H9 (cell line): ENCODE data around the gene PDCD1. TPM values are rescaled to one million over a fixed set of nuclear protein-coding genes. Genes with fewer than 3 reads are reported as not detected.

Experiments used
- DNase-seq: peaks from one replicate; pipeline ENCODE4 v3.0.0-alpha.2; 2017
- H2AFZ ChIP-seq: one replicate; pipeline ENCODE4 v1.6.1; 2013; ENCODE audit warnings: mild to moderate bottlenecking, low read length, control low read depth, moderate library complexity
- H2AK5ac ChIP-seq: 2 replicates; pipeline ENCODE4 v1.6.1; 2013; ENCODE audit warnings: low read length, control low read depth, mixed read lengths; ENCODE audit not compliant: insufficient read length
- H2BK120ac ChIP-seq: one replicate; pipeline ENCODE4 v1.6.1; 2013; ENCODE audit warnings: low read depth, mild to moderate bottlenecking, low read length, control low read depth, inconsistent platforms; ENCODE audit not compliant: poor library complexity, severe bottlenecking
- H2BK12ac ChIP-seq: 2 replicates; pipeline ENCODE4 v1.6.1; 2013; ENCODE audit warnings: low read length, control low read depth, mixed read lengths, low read depth; ENCODE audit not compliant: insufficient read length
- H2BK15ac ChIP-seq: 2 replicates; pipeline ENCODE4 v1.6.1; 2013; ENCODE audit warnings: low read depth, low read length, control low read depth
- H2BK20ac ChIP-seq: one replicate; pipeline ENCODE4 v1.6.1; 2013; ENCODE audit warnings: low read depth, mild to moderate bottlenecking, low read length, control low read depth, inconsistent platforms; ENCODE audit not compliant: poor library complexity, severe bottlenecking
- H2BK5ac ChIP-seq: 2 replicates; pipeline ENCODE4 v1.6.1; 2013; ENCODE audit warnings: low read length, control low read depth, mixed read lengths; ENCODE audit not compliant: insufficient read length
- H3K14ac ChIP-seq: 2 replicates; pipeline ENCODE4 v1.6.1; 2013; ENCODE audit warnings: low read length, control low read depth; ENCODE audit not compliant: insufficient read depth
- H3K18ac ChIP-seq: 2 replicates; pipeline ENCODE4 v1.6.1; 2013; ENCODE audit warnings: low read depth, mild to moderate bottlenecking, mixed read lengths, low read length, control low read depth; ENCODE audit not compliant: insufficient read length
- H3K23ac ChIP-seq: 2 replicates; pipeline ENCODE4 v1.6.1; 2013; ENCODE audit warnings: low read length, control low read depth, mixed read lengths, low read depth; ENCODE audit not compliant: insufficient read length
- H3K23me2 ChIP-seq: 2 replicates; pipeline ENCODE4 v1.6.1; 2013; ENCODE audit warnings: low read depth, mild to moderate bottlenecking, mixed read lengths, low read length, control low read depth; ENCODE audit not compliant: insufficient read length, poor library complexity, severe bottlenecking
- H3K27ac ChIP-seq: 2 replicates; pipeline ENCODE4 v1.5.1; 2013; ENCODE audit warnings: low read length, control low read depth, mixed read lengths, low read depth; ENCODE audit not compliant: insufficient read length
- H3K27me3 ChIP-seq: 2 replicates; pipeline ENCODE4 v1.6.1; 2013; ENCODE audit warnings: low read length, control low read depth, inconsistent platforms; ENCODE audit not compliant: insufficient read depth
- H3K4ac ChIP-seq: 2 replicates; pipeline ENCODE4 v1.6.1; 2013; ENCODE audit warnings: low read depth, mild to moderate bottlenecking, control low read depth, inconsistent platforms, low read length, moderate library complexity
- H3K4me1 ChIP-seq: 2 replicates; pipeline ENCODE4 v1.6.1; 2013; ENCODE audit warnings: low read length, control low read depth, inconsistent platforms; ENCODE audit not compliant: insufficient read depth
- H3K4me2 ChIP-seq: 2 replicates; pipeline ENCODE4 v1.6.1; 2013; ENCODE audit warnings: low read length, control low read depth, mixed read lengths; ENCODE audit not compliant: insufficient read length, insufficient read depth
- H3K56ac ChIP-seq: 2 replicates; pipeline ENCODE4 v1.6.1; 2013; ENCODE audit warnings: low read depth, mild to moderate bottlenecking, mixed read lengths, low read length, control low read depth; ENCODE audit not compliant: insufficient read length
- H3K79me1 ChIP-seq: 2 replicates; pipeline ENCODE4 v1.6.1; 2013; ENCODE audit warnings: low read depth, mild to moderate bottlenecking, moderate library complexity, low read length, control low read depth, inconsistent platforms; ENCODE audit not compliant: insufficient read depth, poor library complexity, severe bottlenecking
- H3K79me2 ChIP-seq: 2 replicates; pipeline ENCODE4 v1.6.1; 2013; ENCODE audit warnings: low read length, control low read depth, inconsistent platforms; ENCODE audit not compliant: insufficient read depth
- H3K9ac ChIP-seq: 2 replicates; pipeline ENCODE4 v1.6.1; 2013; ENCODE audit warnings: low read length, control low read depth, mixed read lengths; ENCODE audit not compliant: insufficient read length; ENCODE audit errors: extremely low read depth
- H3K9me3 ChIP-seq: one replicate; pipeline ENCODE4 v1.6.1; 2013; ENCODE audit warnings: low read depth, low read length, inconsistent platforms; ENCODE audit not compliant: control insufficient read depth
- H3T11ph ChIP-seq: one replicate; pipeline ENCODE4 v1.6.1; 2013; ENCODE audit warnings: mild to moderate bottlenecking, low read length, control low read depth, inconsistent platforms
- H4K20me1 ChIP-seq: one replicate; pipeline ENCODE4 v1.6.1; 2013; ENCODE audit not compliant: control insufficient read depth, insufficient read length, insufficient read depth
- H4K5ac ChIP-seq: 2 replicates; pipeline ENCODE4 v1.6.1; 2013; ENCODE audit warnings: low read depth, mild to moderate bottlenecking, mixed read lengths, low read length, control low read depth; ENCODE audit not compliant: insufficient read length
- H4K8ac ChIP-seq: replicated peaks from 2 replicates; pipeline ENCODE4 v1.6.1; 2013; ENCODE audit warnings: low read length, control low read depth, mixed read lengths, low read depth; ENCODE audit not compliant: insufficient read length
- H4K91ac ChIP-seq: 2 replicates; pipeline ENCODE4 v1.6.1; 2013; ENCODE audit warnings: low read depth, mild to moderate bottlenecking, moderate library complexity, mixed read lengths, low read length, control low read depth; ENCODE audit not compliant: insufficient read length
- H3K27ac Mint-ChIP-seq, 3 experiments: 2 replicates in 2 of 3; 3 replicates in 1 of 3; pipeline ENCODE4 v1.8.0; 2020 to 2021; ENCODE audit warnings: mixed read lengths in 3 of 3, mild to moderate bottlenecking in 1 of 3, moderate library complexity in 1 of 3
- H3K27me3 Mint-ChIP-seq: 2 replicates; pipeline ENCODE4 v1.8.0; 2021; ENCODE audit warnings: low read depth, mild to moderate bottlenecking, moderate library complexity, mixed read lengths
- H3K36me3 Mint-ChIP-seq, 3 experiments: 2 replicates in 2 of 3; 3 replicates in 1 of 3; pipeline ENCODE4 v1.8.0; 2020 to 2021; ENCODE audit warnings: low read depth in 3 of 3, mixed read lengths in 3 of 3; ENCODE audit not compliant: insufficient read depth in 1 of 3
- H3K4me1 Mint-ChIP-seq, 2 experiments: 2 replicates each; pipeline ENCODE4 v1.8.0; 2020; ENCODE audit warnings: mixed read lengths in 2 of 2
- H3K4me3 Mint-ChIP-seq, 2 experiments: 2 replicates in 1 of 2; 3 replicates in 1 of 2; pipeline ENCODE4 v1.8.0; 2020 to 2021; ENCODE audit warnings: mild to moderate bottlenecking in 2 of 2, mixed read lengths in 2 of 2, moderate library complexity in 1 of 2
- H3K9me3 Mint-ChIP-seq, 2 experiments: 2 replicates in 1 of 2; 3 replicates in 1 of 2; pipeline ENCODE4 v1.8.0; 2020; ENCODE audit warnings: mild to moderate bottlenecking in 2 of 2, mixed read lengths in 2 of 2, moderate library complexity in 1 of 2
- WGBS: extraction: QIAGEN DNeasy Blood & Tissue Kit; methylation state at CpG from one replicate; pipeline ENCODE4 v1.1.7; 2013; ENCODE audit warnings: missing lambda C conversion rate, low lambda C conversion rate, mixed read lengths; ENCODE audit not compliant: insufficient read length; ENCODE audit errors: extremely low coverage; 5-methylcytosine and 5-hydroxymethylcytosine counted together
- total RNA-seq: library from RNA; stranded (reverse); gene quantifications from 2 replicates; pipeline ENCODE4 v1.2.1, GENCODE V29; 2021
- TF ChIP-seq, protein P1 (sequence below): fragments of 200-600 bp; sonication (generic); conservative IDR thresholded peaks from 3 replicates; pipeline ENCODE4 v1.8.0; 2021; ENCODE audit warnings: antibody characterized with exemption, mild to moderate bottlenecking

The PDCD1 gene
- total RNA-seq, 1 experiment from 2014 or later: 1.6 TPM

DNA sequence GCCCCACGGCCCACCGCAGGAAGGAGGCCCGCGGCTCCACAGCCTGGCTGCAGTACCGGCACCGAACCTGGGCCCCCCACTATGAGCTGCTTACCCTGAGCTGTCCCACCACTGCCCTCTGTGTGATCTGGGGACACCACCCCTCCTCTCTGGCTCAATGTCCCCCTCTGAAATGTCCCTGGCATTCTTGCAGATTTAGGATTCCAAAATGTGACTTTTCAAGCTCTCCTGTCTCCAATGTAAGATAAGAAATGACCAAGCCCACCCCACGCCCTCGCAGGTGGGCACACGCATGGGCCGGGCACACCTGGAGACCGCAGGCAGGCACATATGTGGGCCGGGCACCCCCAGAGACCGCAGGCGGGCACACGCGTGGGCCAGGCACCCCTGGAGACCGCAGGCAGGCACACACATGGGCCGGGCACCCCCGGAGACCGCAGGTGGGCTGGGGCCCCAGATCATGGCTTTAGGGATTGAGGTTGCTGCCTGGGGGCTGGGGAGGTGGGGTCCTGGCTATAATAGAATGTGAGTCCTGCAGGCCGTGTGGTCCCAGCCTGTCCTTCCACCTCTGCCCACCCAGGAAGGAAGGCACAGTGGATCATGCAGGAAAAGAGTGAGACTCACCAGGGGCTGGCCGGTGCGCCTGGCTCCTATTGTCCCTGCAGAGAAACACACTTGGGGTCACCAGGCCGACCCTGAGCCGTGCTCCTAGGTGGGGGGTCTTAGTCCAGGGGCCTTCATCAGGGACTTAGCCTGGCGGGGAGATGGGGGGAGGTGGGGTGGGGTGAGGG is 7.2 kb downstream of the PDCD1 start:
- Mint-ChIP-seq H3K9me3 (no peaks in the 10 kb centered on the region), H3K27ac (peak overlapping the region in 1 of 3 experiments; percentile 57; a peak in 2 of 7 replicates), H3K4me1 (no peaks in the 10 kb centered on the region), H3K36me3 (no peaks in the 10 kb centered on the region), H3K27me3 (peaks cover 8% of the 10 kb centered on the region), H3K4me3 (no peak overlapping the region)
- Histone ChIP-seq H3T11ph (no peak overlapping the region), H3K56ac (no peak overlapping the region), H3K4me1 (no peaks in the 10 kb centered on the region), H3K27me3 (no peaks in the 10 kb centered on the region), H2AFZ (no peak overlapping the region), H4K20me1 (no peaks in the 10 kb centered on the region), H3K9me3 (no peaks in the 10 kb centered on the region), H3K27ac (no peak overlapping the region), H2BK15ac (no peak overlapping the region; the same call in 1 of the 2 replicates), H3K23me2 (no peaks in the 10 kb centered on the region), H2BK120ac (no peak overlapping the region), H2BK12ac (no peak overlapping the region), H3K4ac (no peak overlapping the region), H2BK20ac (no peak overlapping the region), H3K18ac (no peak overlapping the region), H4K5ac (no peak overlapping the region), H2BK5ac (no peak overlapping the region), H4K8ac (no peak overlapping the region), H3K79me1 (no peaks in the 10 kb centered on the region), H3K14ac (no peak overlapping the region; the same call in 1 of the 2 replicates), H3K9ac (no peak overlapping the region), H3K23ac (no peak overlapping the region), H3K79me2 (no peaks in the 10 kb centered on the region), H2AK5ac (no peak overlapping the region), H4K91ac (no peak overlapping the region), H3K4me2 (no peak overlapping the region)
- peak; percentile 21 for DNase-seq
- TF ChIP-seq, protein P1, sequence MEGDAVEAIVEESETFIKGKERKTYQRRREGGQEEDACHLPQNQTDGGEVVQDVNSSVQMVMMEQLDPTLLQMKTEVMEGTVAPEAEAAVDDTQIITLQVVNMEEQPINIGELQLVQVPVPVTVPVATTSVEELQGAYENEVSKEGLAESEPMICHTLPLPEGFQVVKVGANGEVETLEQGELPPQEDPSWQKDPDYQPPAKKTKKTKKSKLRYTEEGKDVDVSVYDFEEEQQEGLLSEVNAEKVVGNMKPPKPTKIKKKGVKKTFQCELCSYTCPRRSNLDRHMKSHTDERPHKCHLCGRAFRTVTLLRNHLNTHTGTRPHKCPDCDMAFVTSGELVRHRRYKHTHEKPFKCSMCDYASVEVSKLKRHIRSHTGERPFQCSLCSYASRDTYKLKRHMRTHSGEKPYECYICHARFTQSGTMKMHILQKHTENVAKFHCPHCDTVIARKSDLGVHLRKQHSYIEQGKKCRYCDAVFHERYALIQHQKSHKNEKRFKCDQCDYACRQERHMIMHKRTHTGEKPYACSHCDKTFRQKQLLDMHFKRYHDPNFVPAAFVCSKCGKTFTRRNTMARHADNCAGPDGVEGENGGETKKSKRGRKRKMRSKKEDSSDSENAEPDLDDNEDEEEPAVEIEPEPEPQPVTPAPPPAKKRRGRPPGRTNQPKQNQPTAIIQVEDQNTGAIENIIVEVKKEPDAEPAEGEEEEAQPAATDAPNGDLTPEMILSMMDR: no peak
- no CpG with 5 or more reads among the region's 26 CpGs for WGBS
